GM23338 (cell line): ENCODE data around the gene ISL2. TPM values are rescaled to one million over a fixed set of nuclear protein-coding genes. Genes with fewer than 3 reads are reported as not detected.
"Not testable (repeated sequence)": the region's sequence is repeated elsewhere in the genome, so short reads cannot be mapped to it uniquely, and the experiment has no call there.

Source experiments
- ATAC-seq: fragments of 200-7000 bp; cut with Tn5 transposase; 3 replicates; pipeline ENCODE4 v1.9.1; 2020
- DNase-seq: peaks from one replicate; pipeline ENCODE4 v3.0.0-alpha.2; 2015; ENCODE audit warnings: low spot score
- H2AFZ ChIP-seq: fragments of 200-600 bp; sonication (generic); 2 replicates; pipeline ENCODE4 v1.8.0; 2016; ENCODE audit warnings: antibody characterized with exemption, mild to moderate bottlenecking, moderate library complexity
- H3F3A ChIP-seq: fragments of 200-600 bp; sonication (generic); replicated peaks from 2 replicates; pipeline ENCODE4 v1.8.0; 2017; ENCODE audit warnings: antibody characterized with exemption, mixed run types, low read depth
- H3K27ac ChIP-seq: fragments of 200-600 bp; sonication (generic); 2 replicates; pipeline ENCODE4 v1.6.1; 2016; ENCODE audit warnings: low read depth
- H3K27me3 ChIP-seq: fragments of 200-600 bp; sonication (generic); 2 replicates; pipeline ENCODE4 v1.8.0; 2016; ENCODE audit warnings: mild to moderate bottlenecking, mixed run types, moderate library complexity; ENCODE audit not compliant: insufficient read depth
- H3K36me3 ChIP-seq: fragments of 200-600 bp; sonication (generic); 2 replicates; pipeline ENCODE4 v1.8.0; 2016; ENCODE audit warnings: mild to moderate bottlenecking; ENCODE audit not compliant: insufficient read depth
- H3K4me1 ChIP-seq: fragments of 200-600 bp; sonication (generic); 2 replicates; pipeline ENCODE4 v1.8.0; 2016; ENCODE audit warnings: mild to moderate bottlenecking, moderate library complexity; ENCODE audit not compliant: insufficient read depth
- H3K4me2 ChIP-seq: fragments of 200-600 bp; sonication (generic); 2 replicates; pipeline ENCODE4 v1.7.1; 2017; ENCODE audit warnings: mixed run types
- H3K4me3 ChIP-seq: fragments of 200-600 bp; sonication (generic); 2 replicates; pipeline ENCODE4 v1.6.1; 2016; ENCODE audit warnings: mixed run types
- H3K79me2 ChIP-seq: fragments of 200-600 bp; sonication (generic); replicated peaks from 2 replicates; pipeline ENCODE4 v1.8.0; 2017; ENCODE audit warnings: mild to moderate bottlenecking; ENCODE audit not compliant: insufficient read depth
- H3K9me2 ChIP-seq: fragments of 200-600 bp; sonication (generic); 2 replicates; pipeline ENCODE4 v1.8.0; 2017; ENCODE audit not compliant: insufficient read depth
- H4K20me1 ChIP-seq: fragments of 200-600 bp; sonication (generic); replicated peaks from 2 replicates; pipeline ENCODE4 v1.8.0; 2017; ENCODE audit warnings: mild to moderate bottlenecking; ENCODE audit not compliant: insufficient read depth
- H3K27ac Mint-ChIP-seq: 2 replicates; pipeline ENCODE4 v1.8.0; 2020; ENCODE audit warnings: inconsistent platforms, mild to moderate bottlenecking, moderate library complexity, mixed read lengths
- H3K27me3 Mint-ChIP-seq: 3 replicates; pipeline ENCODE4 v1.8.0; 2022; ENCODE audit warnings: low read depth, mild to moderate bottlenecking, moderate library complexity, mixed read lengths, inconsistent platforms; ENCODE audit not compliant: insufficient read depth, poor library complexity
- H3K36me3 Mint-ChIP-seq: 3 replicates; pipeline ENCODE4 v1.8.0; 2021; ENCODE audit warnings: low read depth, mild to moderate bottlenecking, inconsistent platforms, moderate library complexity, mixed read lengths
- H3K4me1 Mint-ChIP-seq: 3 replicates; pipeline ENCODE4 v1.8.0; 2020; ENCODE audit warnings: mild to moderate bottlenecking, inconsistent platforms, mixed read lengths
- H3K4me3 Mint-ChIP-seq: 3 replicates; pipeline ENCODE4 v1.8.0; 2021; ENCODE audit warnings: moderate library complexity, mild to moderate bottlenecking, inconsistent platforms, mixed read lengths
- H3K9me3 Mint-ChIP-seq: 3 replicates; pipeline ENCODE4 v1.8.0; 2020; ENCODE audit warnings: moderate library complexity, mild to moderate bottlenecking, inconsistent platforms, mixed read lengths
- CREB1 ChIP-seq: fragments of 250-450 bp; sonication (Bioruptor Pico); IDR thresholded peaks from 2 replicates; pipeline ENCODE4 v1.5.0; 2020; ENCODE audit warnings: low read depth, mild to moderate bottlenecking, moderate library complexity
- NANOG ChIP-seq: IDR thresholded peaks from 2 replicates; pipeline ENCODE4 v1.6.1; 2016; ENCODE audit warnings: antibody characterized with exemption, borderline replicate concordance
- POLR2AphosphoS5 ChIP-seq: IDR thresholded peaks from 2 replicates; pipeline ENCODE4 v1.6.1; 2016; ENCODE audit warnings: antibody characterized with exemption, low read depth
- ZNF462 ChIP-seq: fragments of 250-450 bp; sonication (Bioruptor Pico); IDR thresholded peaks from 2 replicates; pipeline ENCODE4 v1.5.0; 2020; ENCODE audit warnings: mild to moderate bottlenecking, moderate library complexity
- polyA plus RNA-seq: library from polyadenylated mRNA; unstranded; fragments of >200 nt; fragmentation: Nextera tagmentation; extraction: Ambion mirVana; gene quantifications from 2 replicates; pipeline ENCODE4 v1.2.1, GENCODE V29; 2016
- total RNA-seq: library from RNA; depleted of rRNA; stranded (reverse); fragments of >200 nt; shearing (Covaris generic); gene quantifications from 2 replicates; pipeline ENCODE4 v1.2.3, GENCODE V29; 2014

ISL2 gene
- total and polyA plus RNA-seq, 2 experiments from 2014 or later, result 0.65 to 2.7 TPM

- TF ChIP-seq ZNF462 (CRISPR knock-in tag) (no peak), NANOG (no peak), POLR2AphosphoS5 (no peak), CREB1 (CRISPR knock-in tag) (no peak)
Measured at GRCh38 chr15:76312540-76313174, 23.9 kb upstream of the ISL2 start (continued).

- not testable (repeated sequence) for H3K4me3 ChIP-seq, H3K27ac ChIP-seq, H3K4me3 Mint-ChIP-seq, H3K9me2 ChIP-seq, DNase-seq, H3K36me3 ChIP-seq, H3K9me3 Mint-ChIP-seq, H3F3A ChIP-seq, H4K20me1 ChIP-seq, H3K27ac Mint-ChIP-seq, H3K36me3 Mint-ChIP-seq, ATAC-seq, H2AFZ ChIP-seq, H3K4me2 ChIP-seq
- H3K4me1 Mint-ChIP-seq, result peaks cover 11% of the 10 kb centered on the region; the same call in 2 of the 3 replicates
- peaks cover 12% of the 10 kb centered on the region for H3K27me3 Mint-ChIP-seq
- H3K79me2 ChIP-seq, result peaks cover 19% of the 10 kb centered on the region
- H3K27me3 ChIP-seq, result peaks cover 11% of the 10 kb centered on the region; the same call in 1 of the 2 replicates
- peaks cover 10% of the 10 kb centered on the region for H3K4me1 ChIP-seq
Measured at GRCh38 chr15:76313175-76313567, 23.4 kb upstream of the ISL2 start.
